Measurements from ENCODE around the gene MARCHF9.

MARCHF9 gene

DNA sequence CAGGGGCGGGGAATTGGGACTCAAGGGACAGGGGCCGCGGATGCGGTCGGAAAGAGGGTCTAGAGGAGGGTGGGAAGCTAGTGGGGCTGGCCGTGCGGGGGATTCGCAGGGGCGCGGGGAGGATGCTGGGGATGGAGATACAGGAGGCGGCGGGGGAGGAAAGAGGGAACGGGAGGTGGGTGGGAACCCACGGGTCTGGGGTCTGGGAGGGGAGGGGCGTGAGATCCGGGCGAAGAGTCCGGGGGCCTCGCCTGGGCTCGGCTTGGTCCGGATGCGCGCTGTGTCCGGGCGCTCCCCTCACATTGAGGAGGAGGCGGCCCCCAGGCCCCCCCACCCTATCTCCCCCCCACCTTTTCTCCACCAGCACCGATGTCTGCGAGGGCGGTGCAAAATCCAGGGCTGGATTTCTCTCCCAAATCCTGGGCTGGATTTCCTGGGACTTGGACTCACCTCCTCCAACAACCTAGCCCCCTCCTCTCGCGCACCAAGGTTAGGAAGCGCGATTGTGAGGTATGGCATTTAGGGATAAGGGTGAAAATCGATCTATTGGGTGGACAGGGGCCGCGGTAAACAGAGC is 16.2 kb upstream of the MARCHF9 start, which contains the start of gene AGAP2:
Gene AGAP2 (minus strand): TSS at position 82 of the 577 bp plus-strand sequence. CDS start 496 bp downstream, outside the sequence.
- peak; percentile 79 for DNase-seq (ENCODE audit: low spot score)

DNA sequence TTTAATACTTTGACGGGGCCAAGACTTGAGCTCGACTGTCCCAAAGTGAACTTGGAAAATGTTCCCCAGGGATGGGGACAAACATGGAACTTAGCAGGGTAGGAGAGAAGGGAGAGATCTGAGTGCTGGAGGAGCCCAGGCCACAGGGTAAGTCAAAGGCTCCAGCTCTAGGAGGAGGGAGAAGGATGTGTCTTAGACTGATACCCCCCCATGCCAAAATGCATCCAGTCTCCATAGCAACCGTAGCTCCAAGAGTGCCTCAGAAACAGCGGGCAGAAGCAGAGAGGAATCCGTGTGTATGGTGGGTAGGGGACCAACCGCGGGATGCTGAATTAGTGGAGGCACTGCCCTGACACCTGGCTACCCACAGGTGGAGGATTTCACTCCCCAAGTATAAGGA is 15.5 kb upstream of the MARCHF9 start:
- no peak for DNase-seq (ENCODE audit: low spot score)

DNA sequence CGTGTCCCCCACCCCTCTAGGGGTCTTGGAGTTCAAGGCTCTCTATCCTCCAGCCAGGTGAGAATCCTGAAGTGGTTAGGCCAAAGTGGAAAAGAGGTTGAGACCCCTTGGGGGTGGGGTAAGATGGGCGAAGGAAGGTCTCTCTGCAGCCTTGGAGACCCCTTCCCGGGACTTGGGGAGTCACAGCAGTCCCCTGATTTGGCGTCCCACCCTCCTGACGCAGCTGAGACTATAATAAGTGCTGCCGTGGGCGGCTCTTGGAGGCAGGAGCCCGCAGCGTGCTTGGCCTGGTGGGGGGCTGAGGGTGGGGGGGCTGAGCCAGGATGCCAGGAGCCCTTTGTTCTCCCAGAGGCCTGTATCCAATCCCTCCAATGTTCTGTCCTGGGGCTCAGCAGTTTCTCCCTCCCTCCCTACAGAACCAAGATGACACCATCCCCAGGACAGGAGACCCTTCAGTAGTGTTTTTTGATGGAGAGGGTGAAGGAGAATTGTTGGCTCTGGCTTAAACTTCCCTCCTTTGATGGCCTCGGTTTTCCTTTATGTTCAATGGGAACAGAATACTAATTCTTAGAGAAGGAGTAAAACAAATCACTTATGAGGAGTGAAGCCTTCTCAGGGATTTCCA is 14.9 kb upstream of the MARCHF9 start:
- no peak for DNase-seq (ENCODE audit: low spot score)

DNA sequence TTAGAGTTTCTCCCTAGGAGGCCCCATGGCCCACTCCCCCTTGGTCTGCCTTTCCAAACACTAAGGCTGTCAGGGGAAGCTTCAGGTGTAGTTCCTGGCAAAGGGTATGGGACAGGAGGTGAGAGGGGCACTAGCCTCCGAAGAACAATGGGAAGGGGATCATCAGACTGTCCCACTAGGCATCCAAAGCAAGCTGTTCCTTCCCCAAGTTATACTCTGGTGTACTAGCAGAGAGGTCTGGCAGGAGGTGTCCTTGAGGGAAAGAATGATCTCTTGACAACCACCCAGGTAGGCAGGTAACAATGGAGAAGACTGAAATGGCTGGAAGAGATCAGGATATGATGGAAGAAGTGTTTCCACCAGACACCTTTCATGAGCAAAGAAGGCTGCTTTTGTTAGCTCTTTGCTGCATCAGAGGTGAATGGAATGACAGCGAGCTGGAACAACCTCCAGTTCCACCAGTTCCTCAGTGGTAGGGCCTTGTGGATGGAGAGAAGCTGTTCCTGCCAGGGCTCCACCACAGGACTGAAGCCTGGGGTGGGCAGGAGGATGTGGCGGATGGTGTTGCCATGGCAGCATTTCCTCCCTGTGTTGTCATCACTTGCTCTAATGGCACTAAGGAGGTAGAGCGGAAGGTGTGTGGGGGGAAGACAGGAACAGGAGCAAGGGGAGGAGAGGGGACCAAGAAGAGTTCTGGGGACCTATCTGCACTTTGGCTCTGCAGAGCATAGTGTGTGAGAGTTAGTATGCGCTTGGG is 14.1 kb upstream of the MARCHF9 start:
- DNase-seq (ENCODE audit: low spot score): no peak

DNA sequence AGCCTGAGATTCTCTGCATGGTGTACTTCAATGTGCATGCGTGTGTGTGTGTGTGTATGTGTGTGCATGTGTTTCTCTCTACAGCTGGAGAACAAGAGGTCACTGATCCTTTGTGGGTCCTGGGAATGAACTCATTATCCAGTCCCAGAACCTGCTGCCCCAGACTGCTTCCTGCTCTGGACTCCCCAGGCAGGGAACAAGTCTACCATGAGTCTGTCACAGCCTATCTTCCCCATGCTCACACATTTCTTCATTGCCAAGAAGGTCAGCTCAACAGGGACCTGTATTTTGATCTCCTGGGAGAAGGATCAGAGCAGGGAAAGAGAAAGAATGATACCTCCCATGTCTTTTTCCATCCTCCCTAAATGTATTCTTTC is 13.5 kb upstream of the MARCHF9 start:
- no peak for DNase-seq (ENCODE audit: low spot score)

DNA sequence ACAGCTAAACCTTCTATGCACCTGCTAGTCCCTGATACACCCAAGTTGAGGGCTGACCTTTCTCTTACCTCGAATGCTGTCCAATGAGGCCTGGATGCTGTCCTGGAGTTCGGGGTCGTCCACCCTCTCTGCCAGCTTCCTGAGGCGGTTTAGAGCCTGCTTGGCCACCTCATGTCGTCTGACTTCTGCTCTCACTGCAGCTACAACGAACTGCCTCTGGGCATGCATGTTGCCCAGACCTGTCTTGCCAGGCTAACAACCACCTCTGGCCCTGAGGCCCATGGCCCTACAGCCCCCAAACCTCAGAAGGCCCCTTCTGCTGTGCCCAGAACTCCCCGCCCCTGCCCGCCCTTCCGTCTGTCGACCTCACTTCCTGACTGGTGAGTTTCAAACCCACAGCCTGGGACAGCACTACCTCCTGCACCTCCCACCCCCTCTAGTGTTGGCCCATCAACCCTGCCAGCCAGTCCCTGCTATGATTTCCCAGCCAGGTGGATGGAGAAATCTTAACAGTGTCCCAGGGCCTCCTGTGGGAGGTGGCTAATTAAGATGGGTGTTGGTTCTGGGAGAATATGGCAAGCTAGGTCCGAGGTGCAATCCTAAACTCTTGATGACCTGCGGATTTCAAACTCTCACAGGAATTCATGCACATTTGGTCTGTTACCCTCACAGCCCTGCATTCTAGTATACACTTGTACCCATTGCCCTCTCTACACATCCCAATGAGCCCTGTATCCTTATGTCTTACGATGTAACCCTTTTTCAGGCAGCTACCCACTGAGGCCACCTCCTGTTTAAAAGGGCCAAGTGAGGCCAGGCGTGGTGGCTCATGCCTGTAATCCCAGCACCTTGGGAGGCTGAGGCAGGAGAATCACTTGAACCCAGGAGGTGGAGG is 12.8 kb upstream of the MARCHF9 start:
- no peak for DNase-seq (ENCODE audit: low spot score)

DNA sequence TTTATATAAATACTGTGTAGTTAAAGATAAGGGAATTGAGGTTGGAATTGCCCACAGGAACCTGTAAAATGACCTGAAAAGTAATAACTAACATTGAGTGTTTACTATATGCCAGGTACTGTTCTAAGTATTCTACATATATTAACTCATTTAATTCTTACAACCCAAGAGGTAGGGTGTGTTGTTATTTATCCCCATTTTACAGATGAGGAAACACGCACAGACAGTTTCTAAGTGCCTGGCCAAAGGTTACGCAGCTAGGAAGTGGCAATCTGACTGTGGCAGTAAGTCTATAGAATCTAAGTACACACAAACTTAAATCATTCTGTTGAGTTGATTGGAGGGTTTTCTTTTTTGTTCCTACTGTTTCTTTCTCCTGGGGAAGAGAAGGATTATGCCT is 11.1 kb upstream of the MARCHF9 start:
- no peak for DNase-seq (ENCODE audit: low spot score)

DNA sequence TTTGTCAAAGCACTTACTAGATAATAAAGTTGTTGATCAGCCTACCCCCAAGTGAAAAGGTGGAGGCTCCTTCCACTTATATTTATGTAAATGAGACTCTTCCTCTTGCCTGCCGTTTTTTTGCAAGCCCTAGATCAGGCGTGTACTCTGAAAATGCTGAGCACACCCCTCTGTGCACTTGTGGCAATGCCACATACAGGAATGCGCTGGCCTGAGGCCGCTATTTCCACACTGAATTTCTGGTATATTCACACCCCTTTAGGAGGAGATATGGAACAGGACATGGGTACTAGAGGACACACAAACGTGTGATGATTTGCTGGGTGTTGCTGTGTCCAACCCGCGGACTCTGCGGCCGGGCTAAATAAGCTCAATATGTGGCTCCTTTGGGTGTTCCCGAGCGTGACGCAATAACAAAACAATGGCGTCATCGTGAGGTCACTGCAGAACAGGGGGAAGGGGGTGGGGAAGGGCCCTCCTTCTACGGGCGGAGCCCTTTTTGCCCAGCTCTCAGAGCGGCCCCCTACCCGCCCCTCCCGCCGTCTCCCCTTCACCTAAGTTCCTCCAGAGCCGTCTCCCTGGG is 10.6 kb upstream of the MARCHF9 start:
- peak; percentile 71 for DNase-seq (ENCODE audit: low spot score)

DNA sequence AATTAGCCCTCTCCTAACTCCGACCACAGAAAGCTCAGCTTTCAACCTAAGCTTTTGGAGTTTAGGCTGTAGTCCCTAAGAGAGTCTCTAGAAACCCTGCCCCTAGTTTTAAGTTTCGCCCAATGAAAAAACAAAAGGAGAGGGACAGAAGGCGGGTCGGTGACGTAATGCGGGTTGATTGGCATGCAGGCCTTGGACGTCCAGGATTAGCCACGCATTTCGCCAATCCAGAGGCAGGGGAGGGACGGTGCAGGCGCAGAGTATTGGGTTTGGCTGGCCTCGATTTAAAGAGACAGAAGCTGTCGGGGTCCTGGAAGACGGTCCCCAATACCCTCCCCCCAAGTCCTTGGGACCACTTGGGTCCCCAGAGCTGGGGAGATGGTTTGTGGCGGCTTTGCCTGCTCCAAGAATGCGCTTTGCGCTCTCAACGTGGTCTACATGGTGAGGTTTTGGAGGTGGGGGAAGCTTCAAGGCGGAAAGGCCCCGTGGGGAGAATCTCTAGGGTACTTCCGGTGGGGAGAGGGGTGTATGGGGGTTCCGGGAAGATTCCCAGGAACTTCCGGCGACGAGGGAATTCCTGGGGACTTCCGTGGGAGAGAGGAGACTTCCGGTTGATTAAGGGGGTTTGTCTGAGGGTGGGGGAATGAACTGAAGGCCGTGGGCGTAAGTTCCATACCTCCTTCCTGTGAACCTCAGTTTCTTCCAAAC is 10.0 kb upstream of the MARCHF9 start, which contains the start of gene TSPAN31:
Gene TSPAN31 (plus strand): TSS at position 263 of the 708 bp plus-strand sequence. CDS start 116 bp downstream, at position 379.
- peak; percentile 86 for DNase-seq (ENCODE audit: low spot score)

DNA sequence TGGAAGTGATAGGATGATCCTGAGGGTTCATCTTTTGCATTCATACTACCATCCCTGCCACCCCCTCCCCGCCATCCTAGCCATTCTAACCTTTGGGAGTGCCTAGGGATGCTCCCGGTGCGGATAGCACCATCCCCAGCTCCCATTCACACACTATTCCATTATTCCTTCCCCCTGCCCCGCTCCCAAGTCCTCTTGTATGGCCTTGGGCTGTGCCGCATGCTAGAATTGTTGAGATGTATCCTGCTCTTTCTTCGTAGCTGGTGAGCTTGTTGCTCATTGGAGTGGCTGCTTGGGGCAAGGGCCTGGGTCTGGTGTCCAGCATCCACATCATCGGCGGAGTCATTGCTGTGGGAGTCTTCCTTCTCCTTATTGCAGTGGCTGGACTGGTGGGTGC is 9.4 kb upstream of the MARCHF9 start:
- DNase-seq (ENCODE audit: low spot score): no peak

DNA sequence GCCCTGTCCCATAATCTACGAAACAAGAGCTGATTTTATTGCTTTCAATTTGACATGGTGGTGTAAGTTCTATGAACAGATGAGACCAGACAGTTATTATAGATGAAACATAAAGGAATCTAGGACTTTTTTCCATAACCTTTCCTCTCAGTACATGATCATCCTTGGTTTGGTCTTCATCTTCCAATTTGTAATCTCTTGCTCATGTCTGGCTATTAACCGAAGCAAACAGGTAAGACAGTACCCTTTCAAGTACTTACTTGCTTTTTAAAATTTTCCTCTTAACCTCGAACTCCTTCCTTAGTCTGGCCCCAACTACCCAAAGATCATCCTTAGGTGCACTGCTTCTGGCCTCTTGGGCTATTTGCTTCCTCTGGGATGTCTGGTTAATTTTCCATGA is 8.9 kb upstream of the MARCHF9 start:
- no peak for DNase-seq (ENCODE audit: low spot score)

DNA sequence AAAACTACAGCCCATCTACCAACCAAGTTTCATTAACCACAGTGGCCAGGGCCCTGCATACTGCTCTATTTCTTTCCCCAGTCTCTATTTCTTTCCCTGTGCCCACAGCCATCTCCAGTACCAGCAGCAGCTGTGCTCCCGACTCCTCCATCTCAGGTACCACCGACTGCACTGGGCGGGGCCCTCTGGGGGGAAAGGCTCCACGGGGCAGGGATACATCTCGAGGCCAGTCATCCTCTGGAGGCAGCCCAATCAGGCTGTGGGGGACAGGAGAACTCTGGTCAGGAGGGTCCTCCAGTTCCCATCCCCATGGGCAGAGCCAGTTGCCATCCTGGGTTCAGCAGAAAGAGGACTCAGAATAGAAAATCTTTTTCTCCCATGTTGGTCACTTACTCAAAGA is 5.8 kb upstream of the MARCHF9 start:
- no peak for DNase-seq (ENCODE audit: low spot score)

DNA sequence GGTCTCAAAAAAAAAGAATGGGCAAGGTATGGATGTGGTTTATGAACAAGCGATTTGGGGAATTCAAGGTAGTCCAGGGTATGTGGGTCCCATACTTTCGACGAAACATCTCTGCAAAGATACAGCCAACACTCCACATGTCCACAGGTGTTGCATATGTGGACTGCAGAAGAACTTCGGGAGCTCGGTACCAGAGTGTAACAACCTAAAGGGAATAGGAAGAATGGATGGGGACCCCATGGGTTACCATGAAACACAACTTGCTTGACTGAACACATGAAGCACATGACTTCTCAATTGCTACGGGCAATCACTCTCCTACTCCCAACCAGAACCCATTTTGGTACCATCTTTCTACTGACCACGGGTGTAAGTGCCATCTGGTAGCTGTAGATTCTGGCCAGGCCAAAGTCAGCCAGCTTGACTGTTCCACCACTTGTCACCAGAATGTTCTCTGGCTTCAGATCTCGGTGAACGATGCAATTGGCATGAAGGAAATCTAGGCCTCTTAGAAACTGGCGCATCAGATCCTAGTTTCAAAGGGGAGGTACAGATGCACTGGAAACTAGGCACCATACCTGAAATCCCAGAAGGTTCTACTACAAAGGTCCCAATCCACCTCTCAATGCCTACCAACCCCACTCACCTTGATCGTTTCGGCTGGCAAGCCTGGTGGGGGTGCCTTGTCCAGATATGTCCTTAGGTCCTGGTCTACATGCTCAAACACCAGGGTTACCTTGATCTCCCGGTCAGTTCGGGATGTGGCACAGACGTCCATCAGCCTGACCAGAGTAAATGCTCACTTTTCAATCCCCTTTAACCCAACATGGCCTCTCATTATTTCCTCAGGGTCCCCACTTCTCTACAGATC is 4.1 kb upstream of the MARCHF9 start:
- no peak for DNase-seq (ENCODE audit: low spot score)

DNA sequence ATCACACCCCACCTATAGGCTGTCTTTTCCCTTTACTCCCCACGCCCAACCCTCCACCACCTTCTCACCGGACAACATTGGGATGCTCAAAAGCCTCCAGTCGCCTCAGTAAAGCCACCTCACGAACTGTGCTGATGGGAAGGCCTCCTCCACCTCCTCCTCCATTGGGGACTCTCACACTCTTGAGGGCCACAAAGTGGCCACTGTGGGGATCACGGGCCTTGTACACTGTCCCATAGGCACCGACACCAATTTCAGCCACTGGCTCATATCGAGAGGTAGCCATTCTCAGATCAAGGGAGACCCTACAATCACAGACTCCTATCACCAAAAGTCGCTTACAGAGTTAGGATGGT is 3.5 kb upstream of the MARCHF9 start:
- DNase-seq (ENCODE audit: low spot score): no peak

DNA sequence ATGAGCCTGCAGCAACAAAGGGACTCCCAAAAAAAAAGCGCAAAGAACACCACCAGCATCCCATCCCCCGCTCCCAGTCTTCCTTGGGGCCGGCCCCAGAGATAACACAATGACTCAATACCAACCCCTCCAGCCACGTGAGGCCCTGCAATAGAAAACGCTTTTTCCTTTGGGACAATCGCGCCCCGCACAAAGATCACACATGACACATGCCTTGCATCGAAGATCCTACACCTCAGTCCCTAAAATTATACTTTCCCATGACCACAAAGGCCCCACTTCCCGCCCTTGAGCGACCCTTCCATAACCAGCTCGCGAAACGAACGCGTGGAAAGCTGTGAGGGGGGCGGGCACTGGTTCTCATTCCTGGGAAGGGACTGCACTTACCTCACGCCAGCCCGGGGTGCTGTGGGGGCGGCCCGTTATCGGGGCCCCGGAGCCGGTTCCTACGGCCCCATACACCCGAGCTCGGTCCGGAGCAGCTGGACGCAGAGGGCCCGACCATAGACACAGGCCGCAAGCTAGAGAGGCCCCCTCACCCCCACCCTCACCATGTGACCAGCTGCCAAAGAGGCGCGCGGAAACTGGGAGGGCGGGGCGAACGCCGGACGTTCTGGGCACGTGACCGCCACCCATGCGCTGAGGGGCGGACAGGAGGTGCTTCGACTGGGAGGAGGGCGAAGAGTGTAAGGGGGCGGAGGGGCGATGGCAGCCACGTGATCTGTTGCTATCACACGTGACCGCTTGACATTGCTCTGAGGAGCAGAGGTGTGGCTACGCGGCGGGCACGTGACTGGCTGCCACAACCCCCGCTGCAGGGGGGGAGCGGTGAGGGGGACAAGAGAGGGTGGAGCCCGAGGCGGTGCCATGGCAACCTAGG is 2.9 kb upstream of the MARCHF9 start, which contains the start of gene CDK4:
Gene CDK4 (minus strand): TSS at position 523 of the 880 bp plus-strand sequence. CDS start 593 bp downstream, outside the sequence.
- DNase-seq (ENCODE audit: low spot score): peak; percentile 96

DNA sequence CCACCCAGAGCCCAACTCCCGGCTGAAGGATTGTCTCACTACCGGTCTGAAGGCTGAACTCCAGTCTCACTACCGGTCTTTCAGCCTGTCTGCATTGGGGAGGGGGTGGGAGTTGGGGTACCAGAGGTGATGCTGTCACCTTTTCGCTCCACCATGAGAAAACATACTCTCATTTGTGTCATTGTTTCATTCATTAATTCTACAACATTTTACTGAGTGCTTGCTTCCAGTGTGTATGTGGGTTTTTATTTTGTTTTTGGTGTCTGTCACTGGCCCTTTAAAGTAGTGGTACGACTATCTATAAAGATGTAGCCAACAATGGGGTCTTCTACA is 2.3 kb upstream of the MARCHF9 start:
- no peak for DNase-seq (ENCODE audit: low spot score)

DNA sequence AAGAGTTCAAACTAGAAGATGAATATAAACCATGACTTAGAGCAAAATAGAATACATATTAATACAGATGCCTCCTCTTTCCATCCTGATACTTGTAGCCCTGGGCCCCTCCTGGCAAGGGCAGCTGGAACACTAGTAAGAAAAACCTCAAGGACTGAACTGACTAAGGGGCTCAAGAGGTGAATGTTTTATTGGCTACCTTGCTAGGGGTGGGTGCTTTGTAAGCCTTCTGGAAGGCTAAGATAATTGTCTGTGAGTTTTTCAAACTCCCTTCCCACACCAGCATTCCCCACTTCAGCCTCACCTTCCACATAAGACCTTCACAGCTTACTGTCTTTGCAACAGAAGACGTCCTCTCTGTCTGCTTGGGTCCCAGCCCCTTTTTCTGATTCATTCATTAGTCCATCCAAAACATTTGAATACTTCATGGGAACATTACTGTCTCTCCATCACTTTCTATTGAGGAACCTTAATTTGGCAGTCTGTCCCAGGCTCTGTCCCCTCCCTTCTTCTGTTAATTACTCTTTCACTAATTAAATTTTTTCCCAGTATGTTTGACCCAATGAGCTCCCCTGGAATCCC is 1.1 kb upstream of the MARCHF9 start:
- no peak for DNase-seq (ENCODE audit: low spot score)

DNA sequence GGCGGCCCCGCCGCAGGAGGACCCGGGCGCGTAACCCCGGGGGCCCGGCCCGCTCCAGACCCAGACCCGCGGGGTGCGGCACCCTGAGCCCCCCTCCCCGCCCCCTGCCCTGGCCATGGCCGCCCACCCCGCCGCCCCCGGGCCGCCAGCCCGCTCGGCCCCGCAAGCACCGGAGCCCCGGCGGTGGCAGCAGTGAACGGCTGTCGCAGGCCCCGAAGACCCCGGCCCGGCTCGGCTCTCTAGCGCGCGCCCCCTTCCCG is 221 bp downstream of the MARCHF9 start:
- no peak for DNase-seq (ENCODE audit: low spot score)
